ENCODE measurements around the gene NCEH1.
A peak's percentile ranks its signal among the peaks of the same experiment; 100 is the strongest.

Gene NCEH1

DNA sequence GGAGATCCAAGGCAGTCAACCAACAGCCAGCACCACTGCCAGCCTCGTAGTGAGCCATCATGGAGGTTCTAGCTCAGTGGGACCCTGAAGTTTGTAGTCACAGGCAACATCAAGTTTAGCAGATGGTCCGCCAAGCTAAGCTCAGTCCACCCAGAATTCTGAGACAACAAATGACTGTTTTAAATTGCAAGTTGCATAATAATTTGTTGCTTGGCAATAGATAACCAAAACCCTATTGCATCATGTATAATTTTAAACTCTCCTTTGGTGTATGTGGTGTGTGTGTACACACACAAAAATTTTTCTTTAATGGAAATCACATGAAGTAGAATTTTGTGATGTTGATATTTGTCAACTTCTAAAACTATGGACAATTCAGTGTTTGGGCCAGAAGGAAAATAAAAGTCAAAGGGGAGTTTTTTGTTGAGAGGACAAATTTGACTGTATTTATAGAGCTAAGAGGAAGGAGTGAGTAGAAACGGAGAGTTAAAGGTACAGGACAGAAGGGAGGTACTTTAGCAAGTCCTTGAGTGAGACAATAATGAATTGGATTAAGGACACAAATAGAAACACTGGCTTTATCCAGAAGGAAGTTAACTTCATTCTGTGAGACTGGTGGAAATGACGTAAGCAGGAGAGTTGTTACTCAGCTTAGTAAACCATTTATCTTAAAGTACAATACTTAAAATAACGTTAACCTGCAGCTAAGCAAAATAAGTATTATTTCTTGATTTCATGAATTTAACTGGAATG is 83.6 kb downstream of the NCEH1 start:
- TF ChIP-seq, protein P1, sequence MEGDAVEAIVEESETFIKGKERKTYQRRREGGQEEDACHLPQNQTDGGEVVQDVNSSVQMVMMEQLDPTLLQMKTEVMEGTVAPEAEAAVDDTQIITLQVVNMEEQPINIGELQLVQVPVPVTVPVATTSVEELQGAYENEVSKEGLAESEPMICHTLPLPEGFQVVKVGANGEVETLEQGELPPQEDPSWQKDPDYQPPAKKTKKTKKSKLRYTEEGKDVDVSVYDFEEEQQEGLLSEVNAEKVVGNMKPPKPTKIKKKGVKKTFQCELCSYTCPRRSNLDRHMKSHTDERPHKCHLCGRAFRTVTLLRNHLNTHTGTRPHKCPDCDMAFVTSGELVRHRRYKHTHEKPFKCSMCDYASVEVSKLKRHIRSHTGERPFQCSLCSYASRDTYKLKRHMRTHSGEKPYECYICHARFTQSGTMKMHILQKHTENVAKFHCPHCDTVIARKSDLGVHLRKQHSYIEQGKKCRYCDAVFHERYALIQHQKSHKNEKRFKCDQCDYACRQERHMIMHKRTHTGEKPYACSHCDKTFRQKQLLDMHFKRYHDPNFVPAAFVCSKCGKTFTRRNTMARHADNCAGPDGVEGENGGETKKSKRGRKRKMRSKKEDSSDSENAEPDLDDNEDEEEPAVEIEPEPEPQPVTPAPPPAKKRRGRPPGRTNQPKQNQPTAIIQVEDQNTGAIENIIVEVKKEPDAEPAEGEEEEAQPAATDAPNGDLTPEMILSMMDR (IDR thresholded peaks at IDR 0.05; ENCODE audit: borderline replicate concordance, control extremely low read depth, extremely low read depth, insufficient read depth, missing control alignments): no peak
- in situ Hi-C loops (cut with MboI; ENCODE audit: low sequenced_read_pairs, unreplicated experiment): no loop called here
- DNase-seq (ENCODE audit: low spot score): no peak

DNA sequence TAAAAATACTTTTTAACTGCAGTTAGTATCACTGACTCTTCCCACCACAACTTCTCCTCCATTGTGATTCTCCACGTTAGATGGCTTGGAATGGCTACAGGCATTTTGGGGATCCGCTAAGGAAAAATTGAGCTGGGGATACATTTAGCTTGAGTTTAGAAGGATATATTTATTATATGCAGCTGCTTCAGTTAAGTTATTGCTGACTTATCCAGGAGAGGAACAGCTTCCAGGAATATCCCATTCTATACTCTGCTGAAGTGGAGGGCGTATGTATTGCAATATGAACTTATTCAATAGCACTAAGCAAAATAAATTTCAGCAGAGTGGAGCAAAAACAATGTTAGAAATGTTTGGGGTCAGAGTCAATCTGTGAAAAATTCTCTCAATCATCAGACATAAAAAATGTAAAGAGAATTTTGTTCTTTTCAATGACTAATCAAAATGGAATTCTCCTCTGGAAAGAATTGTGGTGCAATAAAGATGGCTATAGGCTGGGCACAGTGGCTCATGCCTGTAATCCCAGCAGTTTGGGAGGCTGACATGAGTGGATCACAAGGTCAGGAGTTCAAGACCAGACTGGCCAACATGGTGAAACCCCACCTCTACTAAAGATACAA is 84.7 kb downstream of the NCEH1 start:
- in situ Hi-C loops (cut with MboI; ENCODE audit: low sequenced_read_pairs, unreplicated experiment): no loop called here
- no peak for DNase-seq (ENCODE audit: low spot score)
- TF ChIP-seq, protein P1 (IDR thresholded peaks at IDR 0.05; ENCODE audit: borderline replicate concordance, control extremely low read depth, extremely low read depth, insufficient read depth, missing control alignments): no peak

GRCh38 chr3:172625404-172625803 is 85.5 kb downstream of the NCEH1 start:
- TF ChIP-seq, protein P1 (IDR thresholded peaks at IDR 0.05; ENCODE audit: borderline replicate concordance, control extremely low read depth, extremely low read depth, insufficient read depth, missing control alignments): no peak
- DNase-seq (ENCODE audit: low spot score): no peak
- in situ Hi-C loops (cut with MboI; ENCODE audit: low sequenced_read_pairs, unreplicated experiment): no loop called here

GRCh38 chr3:172624999-172625398 is 85.9 kb downstream of the NCEH1 start:
- DNase-seq (ENCODE audit: low spot score): no peak
- in situ Hi-C loops (cut with MboI; ENCODE audit: low sequenced_read_pairs, unreplicated experiment): no loop called here
- TF ChIP-seq, protein P1 (IDR thresholded peaks at IDR 0.05; ENCODE audit: borderline replicate concordance, control extremely low read depth, extremely low read depth, insufficient read depth, missing control alignments): no peak

DNA sequence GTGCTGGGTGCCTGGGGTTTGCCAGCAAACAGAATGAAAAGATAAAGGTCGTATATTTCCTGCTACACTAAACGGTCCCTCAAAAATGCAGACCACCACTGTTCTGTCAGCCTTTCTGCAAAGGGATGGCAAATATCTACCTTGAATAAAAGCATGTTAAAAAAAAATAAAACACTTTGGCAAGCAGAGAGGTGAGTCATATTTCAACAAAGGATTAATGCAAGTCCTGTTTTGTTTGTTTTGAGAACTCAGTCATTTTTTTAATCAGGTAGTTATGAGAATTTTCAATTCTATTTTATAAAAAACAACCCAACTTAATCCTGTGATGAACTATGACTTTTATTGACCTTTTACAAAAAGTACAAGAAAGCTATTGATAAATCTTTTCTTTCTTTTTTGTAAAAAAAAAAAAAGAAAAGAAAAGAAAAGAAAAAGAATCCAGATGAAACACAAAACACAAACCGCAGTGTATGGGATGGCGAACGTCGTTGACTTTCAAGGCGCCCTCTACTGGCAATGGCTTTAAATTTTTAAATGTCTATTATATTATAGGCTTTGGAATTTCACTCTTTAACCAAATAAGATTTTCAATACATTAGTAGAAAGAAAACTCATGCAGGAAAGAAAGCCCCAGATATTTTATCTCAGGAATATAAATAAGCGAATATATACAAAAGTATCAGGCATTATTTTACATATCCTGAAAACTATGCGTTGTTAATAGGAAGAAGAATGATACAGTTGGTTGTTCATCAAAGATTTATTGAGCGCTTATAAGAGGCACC is 87.8 kb downstream of the NCEH1 start:
- TF ChIP-seq, protein P1 (IDR thresholded peaks at IDR 0.05; ENCODE audit: borderline replicate concordance, control extremely low read depth, extremely low read depth, insufficient read depth, missing control alignments): peak; percentile 35
- DNase-seq (ENCODE audit: low spot score): peak; percentile 50
- in situ Hi-C loops (cut with MboI; ENCODE audit: low sequenced_read_pairs, unreplicated experiment): no loop called here

GRCh38 chr3:172622156-172622555 is 88.7 kb downstream of the NCEH1 start:
- DNase-seq (ENCODE audit: low spot score): no peak
- in situ Hi-C loops (cut with MboI; ENCODE audit: low sequenced_read_pairs, unreplicated experiment): no loop called here
- TF ChIP-seq, protein P1 (IDR thresholded peaks at IDR 0.05; ENCODE audit: borderline replicate concordance, control extremely low read depth, extremely low read depth, insufficient read depth, missing control alignments): no peak

All from GM13976 (cell line).